Sigmoid colon (tissue), 4 donors: ENCODE results near the gene MPZL2.

Experiments used
- EP300 ChIP-seq, 4 donors: sonication (generic); formaldehyde crosslinking; IDR thresholded peaks; one replicate each; pipeline ENCODE4 v1.6.1; 2017; ENCODE audit warnings: antibody characterized with exemption in 4 of 4
- POLR2A ChIP-seq, 2 donors: fragments of 450-650 bp; IDR thresholded peaks; one replicate each; pipeline ENCODE4 v1.6.1; 2016; ENCODE audit warnings: antibody characterized with exemption in 2 of 2, mild to moderate bottlenecking in 2 of 2, moderate library complexity in 2 of 2
- POLR2AphosphoS5 ChIP-seq, 4 donors: sonication (generic); formaldehyde crosslinking; IDR thresholded peaks; one replicate each; pipeline ENCODE4 v1.6.1; 2017; ENCODE audit warnings: antibody characterized with exemption in 4 of 4
- TF ChIP-seq, protein P1 (sequence below), 4 experiments: fragments of 450-650 bp in 3 of 4; fragments of 200-600 bp in 1 of 4; IDR thresholded peaks; one replicate each; pipeline ENCODE4 v1.5.1; 2016 to 2019; ENCODE audit warnings: antibody characterized with exemption in 4 of 4, mild to moderate bottlenecking in 3 of 4, moderate library complexity in 2 of 4

DNA sequence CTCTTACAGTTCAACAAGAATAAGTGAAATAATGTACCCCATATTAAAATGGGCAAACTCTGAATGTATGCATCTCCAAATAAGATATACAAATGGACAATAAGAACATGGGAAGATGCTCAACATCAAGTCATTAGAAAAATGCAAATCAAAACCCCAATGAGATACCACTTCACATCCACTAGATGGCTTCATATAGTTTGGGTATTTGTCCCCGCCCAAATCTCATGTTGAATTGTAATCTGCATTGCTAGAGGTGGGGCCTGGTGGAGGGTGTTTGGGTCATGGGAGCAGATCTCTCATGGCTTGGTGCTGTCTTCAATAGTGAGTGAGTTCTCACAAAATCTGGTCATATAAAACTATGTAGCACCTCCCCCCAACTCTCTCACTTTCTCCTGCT lies 5.7 kb downstream of the MPZL2 start:
- TF ChIP-seq, protein P1, sequence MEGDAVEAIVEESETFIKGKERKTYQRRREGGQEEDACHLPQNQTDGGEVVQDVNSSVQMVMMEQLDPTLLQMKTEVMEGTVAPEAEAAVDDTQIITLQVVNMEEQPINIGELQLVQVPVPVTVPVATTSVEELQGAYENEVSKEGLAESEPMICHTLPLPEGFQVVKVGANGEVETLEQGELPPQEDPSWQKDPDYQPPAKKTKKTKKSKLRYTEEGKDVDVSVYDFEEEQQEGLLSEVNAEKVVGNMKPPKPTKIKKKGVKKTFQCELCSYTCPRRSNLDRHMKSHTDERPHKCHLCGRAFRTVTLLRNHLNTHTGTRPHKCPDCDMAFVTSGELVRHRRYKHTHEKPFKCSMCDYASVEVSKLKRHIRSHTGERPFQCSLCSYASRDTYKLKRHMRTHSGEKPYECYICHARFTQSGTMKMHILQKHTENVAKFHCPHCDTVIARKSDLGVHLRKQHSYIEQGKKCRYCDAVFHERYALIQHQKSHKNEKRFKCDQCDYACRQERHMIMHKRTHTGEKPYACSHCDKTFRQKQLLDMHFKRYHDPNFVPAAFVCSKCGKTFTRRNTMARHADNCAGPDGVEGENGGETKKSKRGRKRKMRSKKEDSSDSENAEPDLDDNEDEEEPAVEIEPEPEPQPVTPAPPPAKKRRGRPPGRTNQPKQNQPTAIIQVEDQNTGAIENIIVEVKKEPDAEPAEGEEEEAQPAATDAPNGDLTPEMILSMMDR (IDR thresholded peaks at IDR 0.05): no peak
- TF ChIP-seq POLR2A (IDR thresholded peaks at IDR 0.05): no peak
- no peak for TF ChIP-seq POLR2AphosphoS5 (IDR thresholded peaks at IDR 0.05)
- no peak for TF ChIP-seq EP300 (IDR thresholded peaks at IDR 0.05)
